ENCODE measurements around the gene PAK6. TPM values are rescaled to one million over a fixed set of nuclear protein-coding genes. Genes with fewer than 3 reads are reported as not detected.
A peak's percentile ranks its signal among the peaks of the same experiment; 100 is the strongest.

PAK6 gene
- total and polyA plus RNA-seq, 7 donors = 0.03 to 3.0 (median 0.56) TPM

DNA sequence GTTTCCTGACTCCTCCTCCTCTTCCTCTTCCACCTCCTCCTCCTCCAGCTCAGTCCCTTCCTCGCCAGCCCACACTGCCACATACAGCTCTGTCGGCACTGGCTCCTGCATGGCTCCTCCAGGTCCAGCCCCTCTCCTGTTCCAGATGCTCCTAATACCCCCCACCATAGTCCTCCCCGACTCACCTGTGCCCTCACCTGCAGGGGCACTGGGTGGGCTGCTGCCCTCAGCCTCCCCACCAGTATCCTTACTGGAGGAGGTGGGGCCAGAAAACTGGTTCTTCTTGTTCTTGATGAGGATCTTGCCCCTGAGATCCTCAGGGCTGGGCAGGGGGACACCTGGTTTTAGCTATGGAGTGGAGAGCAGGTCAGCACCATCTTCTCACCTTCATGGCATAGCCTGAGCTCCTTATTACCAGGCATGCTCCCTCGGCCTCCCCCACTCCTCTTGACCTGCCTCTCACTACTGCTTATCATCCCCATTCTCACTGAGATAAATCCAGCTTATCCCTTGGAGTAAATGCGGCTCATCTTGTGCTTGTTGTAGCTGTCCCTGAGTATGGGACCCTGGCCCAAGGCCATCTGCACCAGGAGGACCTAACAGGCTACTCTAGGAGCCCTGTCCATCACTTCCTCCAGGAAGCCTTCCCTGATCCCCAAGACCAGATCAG, 57.8 kb downstream of the PAK6 start:
- H3K4me3 ChIP-seq = no peak overlapping the region
- H3K36me3 ChIP-seq (ENCODE audit: insufficient read depth in 1 of 2, low read depth in 1 of 2) = no peaks in the 10 kb centered on the region
- TF ChIP-seq, protein P1, sequence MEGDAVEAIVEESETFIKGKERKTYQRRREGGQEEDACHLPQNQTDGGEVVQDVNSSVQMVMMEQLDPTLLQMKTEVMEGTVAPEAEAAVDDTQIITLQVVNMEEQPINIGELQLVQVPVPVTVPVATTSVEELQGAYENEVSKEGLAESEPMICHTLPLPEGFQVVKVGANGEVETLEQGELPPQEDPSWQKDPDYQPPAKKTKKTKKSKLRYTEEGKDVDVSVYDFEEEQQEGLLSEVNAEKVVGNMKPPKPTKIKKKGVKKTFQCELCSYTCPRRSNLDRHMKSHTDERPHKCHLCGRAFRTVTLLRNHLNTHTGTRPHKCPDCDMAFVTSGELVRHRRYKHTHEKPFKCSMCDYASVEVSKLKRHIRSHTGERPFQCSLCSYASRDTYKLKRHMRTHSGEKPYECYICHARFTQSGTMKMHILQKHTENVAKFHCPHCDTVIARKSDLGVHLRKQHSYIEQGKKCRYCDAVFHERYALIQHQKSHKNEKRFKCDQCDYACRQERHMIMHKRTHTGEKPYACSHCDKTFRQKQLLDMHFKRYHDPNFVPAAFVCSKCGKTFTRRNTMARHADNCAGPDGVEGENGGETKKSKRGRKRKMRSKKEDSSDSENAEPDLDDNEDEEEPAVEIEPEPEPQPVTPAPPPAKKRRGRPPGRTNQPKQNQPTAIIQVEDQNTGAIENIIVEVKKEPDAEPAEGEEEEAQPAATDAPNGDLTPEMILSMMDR (IDR thresholded peaks at IDR 0.05) = no peak
- H3K27ac ChIP-seq = no peak overlapping the region
- DNase-seq = peak in 1 of 2 donors; percentile 34
- H3K9me3 ChIP-seq = peaks cover 4% of the 10 kb centered on the region
- no peak for ATAC-seq
- no peaks in the 10 kb centered on the region for H3K4me1 ChIP-seq
- 87 to 93% (median 93%) methylated on average over 5 of the region's 5 CpGs for WGBS, 3 donors
- no peaks in the 10 kb centered on the region for H3K27me3 ChIP-seq (ENCODE audit: insufficient read depth in 3 of 3, low read length in 2 of 3)
- intact Hi-C loops (cut with DNase I) = no loop called here

DNA sequence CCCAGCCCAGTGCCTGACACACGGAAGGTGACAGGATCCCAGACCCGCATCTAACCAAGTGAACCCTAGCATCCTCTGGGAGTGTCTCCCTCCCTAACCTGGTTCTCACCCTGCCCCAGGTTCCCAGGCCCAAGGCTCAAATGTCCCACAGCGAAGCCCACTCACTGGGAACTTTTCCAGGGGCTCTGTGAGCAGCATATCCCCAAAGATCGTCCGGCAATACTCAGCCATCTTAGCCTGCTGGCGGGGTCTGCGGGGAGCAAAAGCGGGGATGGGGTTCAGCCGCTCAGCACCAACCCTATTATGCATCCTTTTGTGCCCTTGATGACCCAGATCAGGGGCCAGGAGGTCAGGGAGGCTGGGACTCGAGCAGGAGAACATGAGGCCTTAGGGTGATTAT, 58.5 kb downstream of the PAK6 start:
- DNase-seq (no peak), ATAC-seq (no peak)
- H3K27me3 ChIP-seq (ENCODE audit: insufficient read depth in 3 of 3, low read length in 2 of 3) = no peaks in the 10 kb centered on the region
- H3K4me1 ChIP-seq = no peaks in the 10 kb centered on the region
- H3K9me3 ChIP-seq = peaks cover 4% of the 10 kb centered on the region
- H3K4me3 ChIP-seq = no peak overlapping the region
- WGBS, 3 donors = 91 to 93% (median 92%) methylated on average over 10 of the region's 10 CpGs
- no peaks in the 10 kb centered on the region for H3K36me3 ChIP-seq (ENCODE audit: insufficient read depth in 1 of 2, low read depth in 1 of 2)
- TF ChIP-seq, protein P1 (IDR thresholded peaks at IDR 0.05) = no peak
- H3K27ac ChIP-seq = no peak overlapping the region
- intact Hi-C loops (cut with DNase I) = no loop called here

- Histone ChIP-seq H3K4me1 (no peaks in the 10 kb centered on the region), H3K27me3 (ENCODE audit: insufficient read depth in 3 of 3, low read length in 2 of 3) (no peaks in the 10 kb centered on the region), H3K27ac (no peak overlapping the region), H3K4me3 (no peak overlapping the region), H3K9me3 (peaks cover 4% of the 10 kb centered on the region), H3K36me3 (ENCODE audit: insufficient read depth in 1 of 2, low read depth in 1 of 2) (no peaks in the 10 kb centered on the region)
- 82 to 92% (median 83%) methylated on average over 17 of the region's 17 CpGs for WGBS, 3 donors
- intact Hi-C loops (cut with DNase I) = no loop called here
- ATAC-seq (no peak), DNase-seq (no peak)
- TF ChIP-seq, protein P1 (IDR thresholded peaks at IDR 0.05) = no peak
Measured at GRCh38 chr15:40298216-40298935, 59.5 kb downstream of the PAK6 start.

DNA sequence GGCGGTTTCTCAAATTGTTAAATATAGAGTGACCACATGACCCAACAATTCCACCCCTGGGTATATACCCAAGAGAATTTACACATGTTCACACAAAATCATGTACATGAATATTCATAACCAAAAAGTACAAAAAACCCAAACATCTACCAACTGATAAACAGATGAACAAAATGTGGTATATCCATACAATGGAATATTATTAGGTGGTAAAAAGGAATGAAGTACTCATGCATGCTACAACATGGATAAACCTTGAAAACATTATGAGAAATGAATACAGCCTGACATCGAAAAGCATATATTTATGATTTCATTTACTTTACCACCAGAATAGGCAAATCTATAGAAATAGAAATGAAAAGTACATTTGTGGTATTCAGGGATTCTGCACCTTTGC, 61.5 kb downstream of the PAK6 start:
- intact Hi-C loops (cut with DNase I) = no loop called here
- H3K4me1 ChIP-seq = no peaks in the 10 kb centered on the region
- H3K9me3 ChIP-seq = peaks cover 4% of the 10 kb centered on the region
- H3K36me3 ChIP-seq (ENCODE audit: insufficient read depth in 1 of 2, low read depth in 1 of 2) = no peaks in the 10 kb centered on the region
- no peak overlapping the region for H3K4me3 ChIP-seq
- TF ChIP-seq, protein P1 (IDR thresholded peaks at IDR 0.05) = no peak
- no peaks in the 10 kb centered on the region for H3K27me3 ChIP-seq (ENCODE audit: insufficient read depth in 3 of 3, low read length in 2 of 3)
- no peak for DNase-seq
- no peak for ATAC-seq
- 97 to 99% (median 98%) methylated on average over 2 of the region's 2 CpGs for WGBS, 3 donors
- no peak overlapping the region for H3K27ac ChIP-seq

Measured in psoas muscle (tissue), 8 donors.